Measurements from ENCODE around the gene LDLRAD4. TPM values are rescaled to one million over a fixed set of nuclear protein-coding genes. Genes with fewer than 3 reads are reported as not detected.
"Not testable (repeated sequence)": the region's sequence is repeated elsewhere in the genome, so short reads cannot be mapped to it uniquely, and the experiment has no call there.

The LDLRAD4 gene
- total and polyA plus RNA-seq, 11 donors = 10.4 to 44.0 (median 29.6) TPM

- WGBS, 4 donors = 91 to 95% (median 94%) methylated on average over 5 of the region's 5 CpGs
- intact Hi-C loops (cut with DNase I) = no loop called here
- Histone ChIP-seq H3K27me3 (no peaks in the 10 kb centered on the region), H3K4me3 (no peak overlapping the region), H3K36me3 (peaks cover 0 to 21% (median 0%) of the 10 kb centered on the region in 9 donors), H3K9me3 (no peaks in the 10 kb centered on the region), H3K4me1 (peaks cover 0 to 7% (median 0%) of the 10 kb centered on the region in 12 donors), H3K27ac (no peak overlapping the region)
- ATAC-seq = no peak
- no peak for DNase-seq
- TF ChIP-seq, protein P1, sequence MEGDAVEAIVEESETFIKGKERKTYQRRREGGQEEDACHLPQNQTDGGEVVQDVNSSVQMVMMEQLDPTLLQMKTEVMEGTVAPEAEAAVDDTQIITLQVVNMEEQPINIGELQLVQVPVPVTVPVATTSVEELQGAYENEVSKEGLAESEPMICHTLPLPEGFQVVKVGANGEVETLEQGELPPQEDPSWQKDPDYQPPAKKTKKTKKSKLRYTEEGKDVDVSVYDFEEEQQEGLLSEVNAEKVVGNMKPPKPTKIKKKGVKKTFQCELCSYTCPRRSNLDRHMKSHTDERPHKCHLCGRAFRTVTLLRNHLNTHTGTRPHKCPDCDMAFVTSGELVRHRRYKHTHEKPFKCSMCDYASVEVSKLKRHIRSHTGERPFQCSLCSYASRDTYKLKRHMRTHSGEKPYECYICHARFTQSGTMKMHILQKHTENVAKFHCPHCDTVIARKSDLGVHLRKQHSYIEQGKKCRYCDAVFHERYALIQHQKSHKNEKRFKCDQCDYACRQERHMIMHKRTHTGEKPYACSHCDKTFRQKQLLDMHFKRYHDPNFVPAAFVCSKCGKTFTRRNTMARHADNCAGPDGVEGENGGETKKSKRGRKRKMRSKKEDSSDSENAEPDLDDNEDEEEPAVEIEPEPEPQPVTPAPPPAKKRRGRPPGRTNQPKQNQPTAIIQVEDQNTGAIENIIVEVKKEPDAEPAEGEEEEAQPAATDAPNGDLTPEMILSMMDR (IDR thresholded peaks at IDR 0.05) = no peak
- TF ChIP-seq POLR2A (IDR thresholded peaks at IDR 0.05) = no peak
Measured at GRCh38 chr18:13486284-13486683, 267.7 kb downstream of the LDLRAD4 start.

GRCh38 chr18:13486686-13487085 is 268.1 kb downstream of the LDLRAD4 start:
- ATAC-seq (no peak), DNase-seq (no peak)
- Histone ChIP-seq H3K27ac (no peak overlapping the region), H3K4me3 (no peak overlapping the region), H3K27me3 (no peaks in the 10 kb centered on the region), H3K4me1 (peaks cover 0 to 7% (median 0%) of the 10 kb centered on the region in 12 donors), H3K36me3 (peaks cover 0 to 21% (median 0%) of the 10 kb centered on the region in 9 donors), H3K9me3 (no peaks in the 10 kb centered on the region)
- intact Hi-C loops (cut with DNase I) = no loop called here
- no peak for TF ChIP-seq POLR2A (IDR thresholded peaks at IDR 0.05)
- TF ChIP-seq, protein P1 (IDR thresholded peaks at IDR 0.05) = no peak
- WGBS, 4 donors = 79 to 92% (median 86%) methylated on average over 9 of the region's 9 CpGs

DNA sequence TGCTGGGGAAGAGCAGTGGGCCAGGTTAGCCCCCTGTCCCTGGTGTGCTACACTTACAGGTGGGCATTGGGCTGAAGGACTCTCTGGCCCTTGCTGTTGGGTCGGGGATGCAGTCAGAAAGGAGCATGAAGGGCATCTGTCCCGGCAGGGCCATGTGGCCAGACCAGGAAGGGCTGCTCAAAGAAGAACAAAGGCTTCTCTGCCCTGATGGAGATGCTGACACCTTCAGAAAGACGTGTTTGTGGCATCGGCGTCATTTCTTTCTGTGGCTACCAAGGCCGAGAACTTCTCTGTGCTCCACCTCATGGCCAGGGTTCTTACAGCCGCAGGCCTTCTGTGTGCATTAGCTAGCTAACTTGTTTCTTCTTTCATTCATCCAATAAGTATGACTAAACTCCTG is 268.7 kb downstream of the LDLRAD4 start:
- TF ChIP-seq POLR2A (IDR thresholded peaks at IDR 0.05) = no peak
- TF ChIP-seq, protein P1 (IDR thresholded peaks at IDR 0.05) = no peak
- DNase-seq (peak in 1 of 5 donors; percentile 10), ATAC-seq (no peak)
- Histone ChIP-seq H3K9me3 (no peaks in the 10 kb centered on the region), H3K36me3 (peaks cover 0 to 21% (median 0%) of the 10 kb centered on the region in 9 donors), H3K27me3 (no peaks in the 10 kb centered on the region), H3K4me1 (peaks cover 0 to 2% (median 0%) of the 10 kb centered on the region in 12 donors), H3K4me3 (no peak overlapping the region), H3K27ac (no peak overlapping the region)
- intact Hi-C loops (cut with DNase I) = no loop called here
- 78 to 87% (median 84%) methylated on average over 5 to 7 of the region's 7 CpGs for WGBS, 4 donors

- TF ChIP-seq, protein P1 (IDR thresholded peaks at IDR 0.05) = no peak
- TF ChIP-seq POLR2A (IDR thresholded peaks at IDR 0.05) = no peak
- no peaks in the 10 kb centered on the region for H3K9me3 ChIP-seq
- H3K36me3 ChIP-seq = peaks cover 0 to 21% (median 0%) of the 10 kb centered on the region in 9 donors
- 87 to 91% (median 90%) methylated on average over 10 to 14 of the region's 14 CpGs for WGBS, 4 donors
- H3K4me3 ChIP-seq = no peak overlapping the region
- H3K27me3 ChIP-seq = no peaks in the 10 kb centered on the region
- H3K4me1 ChIP-seq = no peaks in the 10 kb centered on the region
- no peak overlapping the region for H3K27ac ChIP-seq
- intact Hi-C loops (cut with DNase I) = no loop called here
- DNase-seq = peak in 1 of 5 donors; percentile 8
- peak in 1 of 4 donors; percentile 13 for ATAC-seq
Measured at GRCh38 chr18:13488281-13488929, 269.8 kb downstream of the LDLRAD4 start.

GRCh38 chr18:13489303-13489702 is 270.7 kb downstream of the LDLRAD4 start:
- H3K4me3 ChIP-seq; H3K27me3 ChIP-seq; H3K4me1 ChIP-seq; H3K27ac ChIP-seq; intact Hi-C loops (cut with DNase I); H3K9me3 ChIP-seq: not testable (repeated sequence)
- peak in 1 of 5 donors; percentile 8 for DNase-seq
- peak in 1 of 4 donors; percentile 60 for ATAC-seq
- 69 to 94% (median 83%) methylated on average over 5 to 6 of the region's 6 CpGs for WGBS, 4 donors
- peaks cover 0 to 21% (median 0%) of the 10 kb centered on the region in 9 donors for H3K36me3 ChIP-seq
